Right ventricle myocardium inferior (tissue), 1 donor: ENCODE results near the gene CCDC12. TPM values are rescaled to one million over a fixed set of nuclear protein-coding genes. Genes with fewer than 3 reads are reported as not detected.

Experiments
- ATAC-seq: fragments of 200-7000 bp; cut with Tn5 transposase; one replicate; pipeline ENCODE4 v1.9.1; 2020; ENCODE audit warnings: mild to moderate bottlenecking, moderate library complexity
- DNase-seq: peaks from one replicate; pipeline ENCODE4 v3.0.0; 2021; ENCODE audit errors: missing footprints
- intact Hi-C: fragments of 100-400 bp; cut with DNase I; formaldehyde crosslinking; loops from one replicate; pipeline ENCODE4 v1.11.0; 2022
- total RNA-seq: library from RNA; stranded (reverse); fragmentation: NEBNext Ultra II Directional; extraction: Animal tissue kit (Norgen Biotek cat#: 25700); gene quantifications from one replicate; pipeline ENCODE4 v1.2.1, GENCODE V29; 2021
- donor health status: DM: no; HTN: yes; CAD: no; lungs with severe emphysema.

CCDC12 gene
- total RNA-seq, 1 donor from 2014 or later: 26.3 TPM

DNA sequence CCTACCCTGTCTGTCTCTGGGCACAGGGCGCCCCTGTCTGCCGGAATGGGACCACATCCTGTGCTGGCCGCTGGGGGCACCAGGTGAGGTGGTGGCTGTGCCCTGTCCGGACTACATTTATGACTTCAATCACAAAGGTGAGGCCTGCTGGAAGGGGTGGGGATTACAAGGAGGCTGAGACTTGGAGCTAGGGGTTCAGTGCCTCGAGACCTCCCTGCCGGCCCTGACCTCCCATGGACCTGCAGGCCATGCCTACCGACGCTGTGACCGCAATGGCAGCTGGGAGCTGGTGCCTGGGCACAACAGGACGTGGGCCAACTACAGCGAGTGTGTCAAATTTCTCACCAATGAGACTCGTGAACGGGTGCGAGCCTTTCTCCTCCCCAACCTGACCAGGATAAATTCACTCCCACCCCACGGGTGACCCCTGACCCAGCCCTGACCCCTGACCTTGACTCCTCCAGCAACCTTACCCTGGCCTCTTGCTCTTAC lies 78.7 kb downstream of the CCDC12 start:
- intact Hi-C loops: no loop called here
- DNase-seq (peak; percentile 61), ATAC-seq (no peak)

DNA sequence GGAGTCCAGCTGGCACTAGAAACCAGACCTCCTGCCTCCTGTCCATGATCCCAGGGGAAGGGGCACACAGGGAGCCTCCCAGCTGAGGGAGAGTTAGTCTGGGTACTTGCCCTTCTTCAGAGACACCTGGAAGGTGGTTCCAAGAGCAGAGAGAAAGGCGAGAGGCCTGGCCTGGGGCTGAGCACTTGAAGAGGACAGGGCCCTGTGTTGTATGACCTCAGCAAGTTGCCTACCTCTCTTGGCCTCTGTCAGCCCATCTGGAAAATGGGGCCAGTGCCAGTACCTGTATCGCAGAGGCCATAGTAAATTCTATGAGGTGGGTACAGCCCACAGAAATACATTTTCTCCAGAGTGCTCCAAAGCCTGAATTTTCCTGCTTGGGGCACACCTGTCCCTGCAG lies 79.5 kb downstream of the CCDC12 start:
- intact Hi-C loops: no loop called here
- peak; percentile 55 for DNase-seq
- no peak for ATAC-seq

DNA sequence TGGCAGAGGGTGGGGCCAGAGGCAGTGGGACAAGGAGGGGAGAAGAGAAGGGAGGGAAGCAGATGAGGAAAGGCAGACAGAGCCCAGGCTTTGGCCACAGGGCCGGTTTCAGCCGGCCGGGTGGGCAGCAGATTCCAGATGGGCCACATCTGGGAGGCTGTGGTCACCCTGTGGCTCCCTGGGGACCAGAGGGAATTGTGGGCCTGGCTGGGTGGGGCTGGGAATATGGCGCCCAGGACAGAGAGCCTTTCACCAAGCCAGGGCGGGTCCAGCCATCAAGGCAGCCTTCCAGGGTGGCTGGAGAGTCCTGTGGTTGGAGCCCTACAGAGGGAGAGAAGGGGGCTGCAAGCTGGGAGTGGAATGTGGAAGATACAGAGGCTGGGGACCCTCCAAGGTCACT lies 80.2 kb downstream of the CCDC12 start:
- DNase-seq: peak; percentile 26

DNA sequence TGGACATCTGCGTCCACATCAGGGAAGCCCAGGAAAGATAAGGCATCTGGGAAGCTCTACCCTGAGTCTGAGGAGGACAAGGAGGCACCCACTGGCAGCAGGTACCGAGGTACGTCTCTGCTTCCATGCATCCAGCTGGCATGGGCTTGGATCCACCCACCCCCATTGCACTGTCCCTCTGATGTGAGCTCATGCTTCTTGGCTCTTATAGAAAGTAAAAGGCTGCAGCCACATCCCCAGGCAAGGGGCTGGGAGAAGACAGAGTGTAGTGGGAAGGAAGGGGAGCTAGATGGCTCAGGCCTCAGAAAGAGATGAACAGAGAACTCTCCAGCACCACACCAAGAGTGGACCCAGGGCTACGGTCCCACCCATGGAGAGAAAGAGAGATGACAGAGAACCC lies 80.8 kb downstream of the CCDC12 start:
- intact Hi-C loops: loop anchor here (1.0 kb wide), 2 partner anchors 28 to 190 kb away; no protein-coding TSS in a partner anchor
- no peak for DNase-seq
- ATAC-seq: no peak

More for the DNA sequence above, 80.2 kb downstream of the CCDC12 start:
- no peak for ATAC-seq
- intact Hi-C loops: loop anchor here (1.0 kb wide), 1 partner anchor 191 kb away; no protein-coding TSS in a partner anchor

DNA sequence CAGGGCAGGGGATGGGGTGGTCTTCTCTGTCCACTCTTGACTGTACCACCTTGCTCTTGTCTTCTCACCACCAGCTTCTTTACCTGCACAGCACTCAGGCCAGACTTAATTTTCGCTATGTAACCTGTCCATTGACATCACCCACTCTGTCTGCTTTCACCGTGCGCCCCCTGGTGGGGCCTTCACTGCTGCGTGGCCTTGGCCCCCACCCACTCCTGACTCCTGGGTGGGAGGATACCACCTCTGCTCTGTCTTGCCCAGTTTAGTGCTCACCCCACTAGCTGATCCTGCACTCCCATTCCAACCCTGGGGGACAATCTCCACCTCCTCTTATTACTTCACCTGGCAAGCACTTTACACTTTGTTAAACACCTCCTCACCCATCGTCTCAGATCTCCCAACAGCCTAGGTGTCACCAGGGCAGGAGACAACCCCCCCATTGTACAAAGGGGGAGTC lies 81.3 kb downstream of the CCDC12 start:
- DNase-seq (peak; percentile 87), ATAC-seq (peak; percentile 54)
- intact Hi-C loops: loop anchor here (1.0 kb wide), 1 partner anchor 28 kb away; no protein-coding TSS in a partner anchor

DNA sequence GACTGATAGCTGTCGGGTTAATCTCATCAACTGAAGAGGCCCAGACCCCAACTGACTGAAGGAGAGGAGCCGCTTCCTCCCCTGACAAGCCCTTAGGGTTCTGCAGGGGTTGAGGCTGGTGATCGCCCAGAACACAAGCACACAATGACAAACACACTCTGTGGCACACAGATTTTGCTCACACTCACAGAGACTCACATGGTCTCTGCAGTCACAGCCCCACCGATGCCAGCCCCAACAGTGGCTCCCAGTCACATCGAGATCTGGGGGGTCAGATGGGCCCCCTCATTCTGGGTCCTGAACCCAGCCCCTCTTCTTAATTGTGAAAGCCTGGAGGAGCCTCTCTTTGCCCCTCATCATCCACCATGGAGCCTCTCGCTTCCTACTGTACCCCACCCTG lies 82.3 kb downstream of the CCDC12 start:
- intact Hi-C loops: no loop called here
- DNase-seq: peak; percentile 43
- no peak for ATAC-seq

DNA sequence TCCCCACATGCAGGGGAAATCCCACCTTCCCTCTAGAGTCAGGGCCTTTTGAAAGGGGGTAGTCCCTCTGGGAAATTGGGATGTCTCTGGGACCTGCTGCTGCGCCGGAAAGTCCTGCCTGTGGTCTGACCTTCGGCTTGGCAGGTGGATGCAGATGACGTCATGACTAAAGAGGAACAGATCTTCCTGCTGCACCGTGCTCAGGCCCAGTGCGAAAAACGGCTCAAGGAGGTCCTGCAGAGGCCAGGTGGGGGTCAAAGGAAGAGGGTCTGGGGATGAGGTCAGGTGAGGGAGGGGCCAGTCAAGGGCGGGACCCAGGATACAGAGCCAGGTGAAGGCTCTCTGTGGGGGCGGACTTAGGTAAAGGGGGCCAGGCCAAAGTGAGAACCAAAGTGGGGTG lies 82.8 kb downstream of the CCDC12 start:
- intact Hi-C loops: no loop called here
- DNase-seq (peak; percentile 53), ATAC-seq (no peak)

DNA sequence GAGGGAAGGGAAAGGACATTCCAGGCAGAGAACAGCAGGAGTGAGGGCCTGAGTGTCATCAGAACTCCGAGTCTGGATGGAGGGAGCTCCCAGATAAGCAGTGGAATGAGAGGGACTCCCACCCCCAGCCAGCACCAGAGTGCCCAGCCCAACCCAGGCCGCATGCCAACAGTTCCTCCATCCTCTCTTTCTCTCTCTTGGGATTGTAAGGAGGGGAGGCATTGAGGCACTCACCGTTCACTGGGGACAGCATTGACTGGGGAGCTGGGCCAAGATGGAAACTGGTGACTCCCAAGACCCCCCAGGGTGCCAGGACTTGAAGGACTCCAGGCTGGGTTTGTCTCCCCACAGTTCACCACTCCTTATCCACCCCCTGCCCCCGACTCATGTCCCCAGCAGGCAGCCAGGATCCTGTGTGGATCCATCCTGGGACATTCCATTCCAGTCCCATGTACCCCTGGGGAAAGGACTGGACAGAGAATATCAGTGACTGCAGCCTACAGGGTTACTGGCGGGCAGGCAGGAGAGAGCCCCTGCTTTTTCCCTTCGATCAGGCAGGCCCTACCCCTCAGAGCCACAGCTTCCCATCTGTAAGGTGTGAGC lies 83.3 kb downstream of the CCDC12 start:
- ATAC-seq: peak; percentile 23
- DNase-seq: peak; percentile 59
- intact Hi-C loops: no loop called here

DNA sequence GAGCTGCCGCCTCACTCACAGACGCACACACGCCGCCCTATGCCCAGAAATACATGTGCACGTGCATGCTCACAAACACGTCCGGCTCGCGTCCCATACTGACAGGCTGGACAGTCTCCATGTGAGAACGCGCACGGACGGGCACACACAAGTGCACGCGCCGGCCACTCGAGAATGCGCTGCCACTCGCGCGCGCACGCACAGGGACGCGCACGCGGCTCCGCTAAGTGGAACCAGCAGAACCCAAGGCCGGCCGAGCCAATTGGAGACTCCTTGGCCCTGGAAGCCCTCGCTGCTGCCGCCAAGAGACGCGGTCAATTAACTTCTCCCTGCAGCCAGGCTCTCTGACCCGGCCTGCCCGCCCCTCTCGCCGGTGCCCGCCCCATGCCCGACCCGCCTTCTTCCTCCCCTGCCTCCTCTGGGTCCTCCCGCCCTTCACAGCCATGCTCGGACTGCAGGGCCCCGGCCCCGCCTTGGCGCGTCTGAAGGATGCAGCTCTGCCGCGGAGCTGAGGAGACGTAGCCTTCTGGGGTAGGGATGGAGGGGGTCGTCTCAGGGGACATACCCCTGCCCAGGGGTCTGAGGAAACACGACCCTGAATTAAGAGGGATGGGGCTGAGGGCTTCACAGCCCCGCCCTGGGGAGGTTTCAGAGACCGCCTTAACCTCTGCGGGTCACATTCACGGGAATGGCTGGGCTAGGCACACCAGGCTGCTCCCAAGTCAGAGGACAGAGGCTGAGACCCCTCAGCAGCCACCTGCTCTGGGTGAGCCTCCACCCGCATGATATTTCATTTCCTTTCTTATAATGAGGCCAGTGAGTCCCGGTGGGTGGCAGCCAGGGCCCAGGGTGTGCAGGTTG lies 84.0 kb downstream of the CCDC12 start:
- peak; percentile 87 for DNase-seq
- intact Hi-C loops: no loop called here
- peak; percentile 64 for ATAC-seq

DNA sequence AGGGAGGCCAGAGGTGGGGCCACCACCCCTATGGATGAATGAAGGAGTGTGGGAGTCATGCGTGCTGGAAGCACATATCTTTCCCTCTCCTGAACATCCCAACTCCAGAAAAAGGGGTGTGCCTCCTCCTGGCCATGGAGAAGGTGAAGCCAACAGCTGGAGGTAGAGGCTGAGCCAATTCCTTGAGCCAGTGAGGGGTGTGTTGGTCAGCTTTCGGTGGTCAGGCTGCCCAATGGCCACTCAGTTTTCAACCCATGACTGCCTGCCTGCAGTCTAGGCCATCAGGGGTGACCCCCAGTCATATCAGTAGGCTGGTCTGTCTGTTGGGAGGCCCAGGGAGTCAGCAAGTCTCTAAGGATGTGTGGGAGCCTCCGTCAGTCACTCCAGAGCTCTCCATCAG lies 85.4 kb downstream of the CCDC12 start:
- no peak for ATAC-seq
- no peak for DNase-seq
- intact Hi-C loops: no loop called here

DNA sequence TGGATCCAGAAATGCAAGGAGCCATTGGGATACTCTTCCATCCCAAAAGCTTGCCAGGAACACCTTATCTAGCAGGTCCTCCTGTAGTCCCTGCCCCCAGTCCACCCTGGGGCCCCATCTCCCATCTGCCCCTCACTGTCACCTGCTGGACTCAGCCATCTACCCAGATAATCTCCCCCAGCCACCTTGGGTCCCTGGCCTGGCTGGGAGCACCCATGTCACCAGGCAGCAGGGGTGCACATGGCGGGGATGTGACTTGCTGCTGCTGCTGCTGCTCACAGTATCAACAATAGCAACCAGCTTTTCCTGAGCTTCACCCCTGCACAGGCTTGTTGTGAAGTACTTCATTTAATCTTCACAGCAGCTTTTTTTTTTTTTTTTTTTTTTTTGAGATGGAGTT lies 86.4 kb downstream of the CCDC12 start:
- DNase-seq (no peak), ATAC-seq (no peak)
- intact Hi-C loops: no loop called here

DNA sequence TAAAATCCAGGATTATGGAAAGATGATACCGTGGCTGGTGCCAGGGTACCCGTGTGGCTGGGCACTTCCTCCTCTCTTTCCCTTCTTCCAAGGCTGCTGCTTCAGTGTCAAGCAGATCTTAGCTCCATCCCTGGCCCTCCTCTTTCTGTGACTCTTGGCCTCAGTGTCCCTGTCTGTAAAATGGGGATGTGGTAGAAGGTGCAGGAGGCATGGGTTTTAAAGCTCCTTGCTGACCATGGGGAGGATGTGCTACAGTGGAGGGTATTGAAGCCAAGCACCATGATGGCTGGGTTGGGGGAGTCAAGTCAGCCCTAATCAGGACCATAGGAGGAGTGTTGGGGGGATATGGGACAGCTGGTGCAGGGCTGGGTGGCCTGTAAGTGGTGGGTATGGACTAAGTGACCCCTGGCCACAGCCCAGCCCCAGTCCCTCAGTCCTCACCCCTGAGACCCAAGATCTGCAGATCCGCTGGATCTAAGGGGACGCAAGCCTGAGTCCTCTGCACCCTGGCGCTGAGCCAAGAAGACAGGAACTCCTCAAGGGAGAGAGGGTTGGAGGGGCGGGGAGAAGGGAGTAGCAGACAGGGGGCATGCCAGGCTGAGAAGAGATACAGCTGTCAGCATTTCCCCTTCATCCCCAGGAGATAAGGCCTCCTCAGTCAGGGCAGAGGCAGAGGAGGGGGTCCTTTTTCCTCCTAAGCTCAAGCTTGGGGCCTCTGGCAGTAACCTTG lies 87.0 kb downstream of the CCDC12 start:
- no peak for DNase-seq
- intact Hi-C loops: no loop called here
- no peak for ATAC-seq

DNA sequence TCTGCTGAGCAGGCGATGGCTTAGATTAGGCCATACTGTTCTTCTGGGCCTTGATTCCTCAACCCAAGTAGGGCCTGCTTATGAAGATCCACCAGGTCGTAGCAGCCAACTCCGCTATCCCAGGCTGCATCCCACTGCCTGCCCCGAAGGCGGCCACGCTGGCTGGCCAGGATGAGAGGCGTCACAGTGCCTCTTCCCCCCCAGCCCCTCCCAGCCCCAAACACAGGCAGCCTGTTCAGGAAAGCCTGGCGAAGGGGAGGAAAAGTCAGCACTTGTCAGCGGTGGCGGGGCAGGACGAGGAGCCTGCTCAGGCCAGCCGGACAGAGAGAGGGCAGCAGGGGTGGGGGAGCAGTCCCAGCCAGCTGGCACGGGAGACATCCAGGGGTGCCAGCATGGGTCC lies 87.8 kb downstream of the CCDC12 start:
- ATAC-seq (no peak), DNase-seq (no peak)
- intact Hi-C loops: no loop called here

DNA sequence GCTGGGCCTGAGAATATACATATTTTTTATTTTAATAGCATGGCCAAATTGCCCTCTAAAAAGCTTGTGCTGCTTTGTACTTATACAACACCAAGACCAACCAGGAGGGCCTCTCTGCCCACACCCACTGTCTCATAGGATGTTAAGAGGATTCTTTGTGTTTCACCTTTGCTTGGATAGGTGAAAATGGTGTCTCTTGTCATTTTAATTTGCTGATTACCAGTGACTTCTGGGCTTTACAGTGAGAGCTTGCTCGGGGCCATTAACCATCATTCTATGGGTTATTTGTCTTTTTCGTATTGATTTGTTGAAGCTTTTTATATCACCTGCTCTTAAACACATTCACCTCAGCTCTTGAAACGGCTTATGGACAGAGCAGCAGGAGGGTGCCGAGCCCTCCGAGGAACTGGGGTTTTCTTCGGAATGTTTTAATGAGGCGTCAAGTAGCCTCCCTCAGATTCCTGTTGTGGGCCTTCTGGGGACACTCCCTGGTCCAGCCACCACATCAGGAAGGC lies 88.5 kb downstream of the CCDC12 start:
- no peak for ATAC-seq
- no peak for DNase-seq
- intact Hi-C loops: no loop called here

DNA sequence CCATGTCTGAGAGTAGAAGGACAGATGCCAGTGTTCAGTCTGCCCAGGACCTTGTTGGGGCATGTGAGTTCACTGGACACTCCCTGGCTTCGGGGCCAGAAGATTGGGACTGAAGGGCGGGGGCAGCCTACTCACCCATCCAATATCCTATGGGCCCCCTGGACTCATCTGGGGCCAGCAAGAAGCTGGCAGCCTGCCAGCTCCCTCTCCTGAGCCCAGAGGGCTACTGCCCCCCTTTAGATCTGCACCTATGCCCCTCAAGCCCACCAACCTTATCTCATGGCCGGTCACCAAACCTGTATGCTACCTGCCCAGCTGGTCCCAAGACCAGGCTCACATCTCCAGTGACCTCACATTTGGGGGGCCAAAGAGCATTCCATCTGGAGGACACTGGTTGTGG lies 90.9 kb downstream of the CCDC12 start:
- intact Hi-C loops: no loop called here
- ATAC-seq (no peak), DNase-seq (no peak)

DNA sequence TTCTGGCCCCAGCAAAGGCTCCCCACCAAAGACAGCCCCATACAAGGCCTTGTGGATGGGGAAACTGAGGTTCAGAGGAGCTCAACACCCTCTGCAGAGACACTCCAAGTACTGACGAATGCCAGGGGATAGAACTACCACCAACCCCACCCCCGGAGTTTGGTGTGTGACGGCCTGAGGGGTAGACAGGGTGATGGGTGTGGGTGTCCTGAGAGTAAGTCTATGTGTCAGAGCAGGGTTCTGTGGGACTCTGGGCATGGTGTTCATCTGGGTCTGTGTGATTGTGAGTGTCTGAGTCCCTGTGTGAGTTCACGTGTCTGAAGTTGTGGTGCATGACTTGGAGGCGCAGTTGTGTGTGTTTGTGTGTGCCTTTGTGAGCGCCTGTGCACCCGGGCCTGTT lies 91.6 kb downstream of the CCDC12 start:
- no peak for DNase-seq
- ATAC-seq: no peak
- intact Hi-C loops: no loop called here

DNA sequence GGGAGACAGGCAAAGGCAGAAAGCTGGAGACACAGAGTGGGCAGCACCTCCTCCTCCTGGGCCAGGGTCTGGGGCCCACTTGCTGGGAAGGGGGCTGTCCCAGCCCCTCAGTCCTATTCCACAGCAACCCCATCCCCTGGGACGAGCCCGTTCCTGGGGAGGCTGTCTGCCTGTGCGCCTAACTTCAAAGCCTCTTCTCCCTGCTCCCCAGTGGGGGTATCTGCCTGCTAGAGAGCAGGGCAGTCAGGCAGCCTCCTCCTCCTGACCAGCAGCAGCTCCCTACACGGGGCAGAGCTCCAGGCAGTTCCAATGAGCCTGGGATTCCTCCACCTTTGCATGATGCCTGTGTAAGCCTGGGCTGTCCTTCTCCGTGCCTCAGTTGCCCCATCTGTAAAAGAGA lies 92.1 kb downstream of the CCDC12 start:
- no peak for DNase-seq
- intact Hi-C loops: no loop called here
- ATAC-seq: no peak

DNA sequence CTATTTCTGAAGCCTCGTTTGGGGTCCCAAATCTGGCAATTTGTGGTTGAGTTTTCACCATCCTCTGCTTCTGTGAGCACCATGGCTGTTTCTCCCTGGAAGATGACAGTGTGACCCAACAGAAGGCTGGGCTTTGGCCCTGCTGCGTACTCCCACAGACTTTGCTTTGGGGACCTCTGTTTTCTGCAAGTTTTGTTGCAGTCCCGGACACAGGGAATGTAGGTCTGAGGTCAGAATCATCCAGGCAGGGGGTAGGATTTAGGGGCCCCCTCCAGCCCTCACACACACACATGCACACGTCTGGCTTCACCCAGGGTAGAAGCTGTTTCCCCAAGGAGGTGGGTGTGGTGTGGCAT lies 92.7 kb downstream of the CCDC12 start:
- intact Hi-C loops: no loop called here

More for the DNA sequence above, 92.7 kb downstream of the CCDC12 start:
- DNase-seq (no peak), ATAC-seq (no peak)
